ENCODE measurements around the gene TGFBR3.

TGFBR3 gene

DNA sequence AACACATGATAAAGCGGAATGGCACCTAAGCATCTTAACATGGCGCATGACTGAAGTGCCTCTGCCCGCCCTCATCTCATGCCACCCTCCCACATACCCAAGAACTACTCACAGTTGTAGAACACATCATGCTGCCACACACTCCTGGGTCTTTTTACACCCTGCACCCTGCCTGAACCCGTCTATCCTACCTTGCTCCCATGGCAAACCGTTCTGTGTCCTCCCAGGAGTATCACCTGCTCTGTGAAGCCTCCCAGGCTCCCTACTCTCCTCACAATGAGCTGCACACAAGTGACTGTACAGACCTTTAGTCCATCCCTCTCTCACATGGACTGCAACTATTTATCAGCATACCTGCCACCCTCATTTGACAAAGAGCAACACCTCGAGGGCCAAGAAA, 144.0 kb downstream of the TGFBR3 start:
- Histone ChIP-seq H3K27me3 (ENCODE audit: insufficient read depth, low read length) (no peaks in the 10 kb centered on the region), H3K79me1 (ENCODE audit: low read length) (peaks cover 2% of the 10 kb centered on the region), H2BK120ac (ENCODE audit: insufficient read depth, low read length, poor library complexity) (no peak overlapping the region), H4K91ac (ENCODE audit: low read depth, low read length) (no peak overlapping the region), H3K4ac (ENCODE audit: low read depth, low read length) (no peak overlapping the region), H3K14ac (ENCODE audit: low read length) (no peak overlapping the region), H3K9ac (ENCODE audit: low read length) (no peak overlapping the region), H3K79me2 (ENCODE audit: control insufficient read depth, insufficient read depth, low read length, poor library complexity) (no peaks in the 10 kb centered on the region), H3K4me1 (ENCODE audit: control insufficient read depth in 1 of 2, insufficient read depth in 2 of 2, low read length in 2 of 2) (peaks cover 6 to 8% of the 10 kb centered on the region in 2 experiments), H3K18ac (ENCODE audit: low read length) (no peak overlapping the region), H3K4me2 (ENCODE audit: low read length) (no peak overlapping the region), H3K23ac (ENCODE audit: low read length) (no peak overlapping the region), H2AK5ac (ENCODE audit: low read length) (no peak overlapping the region), H3K4me3 (ENCODE audit: low read depth, low read length) (no peak overlapping the region), H4K8ac (ENCODE audit: low read depth, low read length) (no peak overlapping the region), H2AFZ (ENCODE audit: insufficient read depth, low read length, poor library complexity) (no peak overlapping the region), H2BK5ac (ENCODE audit: low read depth, low read length, poor library complexity) (no peak overlapping the region), H3K27ac (ENCODE audit: low read depth, low read length) (no peak overlapping the region), H3K9me3 (ENCODE audit: insufficient read depth, low read depth, low read length) (no peaks in the 10 kb centered on the region), H3K36me3 (ENCODE audit: control insufficient read depth in 1 of 2, insufficient read depth in 2 of 2, low read length in 2 of 2) (no peaks in the 10 kb centered on the region), H2BK12ac (ENCODE audit: low read length) (no peak overlapping the region), H4K12ac (ENCODE audit: low read depth, low read length) (no peak overlapping the region)
- WGBS (ENCODE audit: extremely low coverage, insufficient coverage, insufficient read length), result no CpG with 5 or more reads among the region's 6 CpGs
- DNase-seq, result no peak

GRCh38 chr1:91741301-91741700, 144.7 kb downstream of the TGFBR3 start:
- H2AK5ac ChIP-seq (ENCODE audit: low read length), result no peak overlapping the region
- no peak overlapping the region for H2AFZ ChIP-seq (ENCODE audit: insufficient read depth, low read length, poor library complexity)
- H3K79me1 ChIP-seq (ENCODE audit: low read length), result peaks cover 2% of the 10 kb centered on the region

GRCh38 chr1:91737650-91738049, 148.3 kb downstream of the TGFBR3 start:
- no peak for DNase-seq
- Histone ChIP-seq H2BK12ac (ENCODE audit: low read length) (no peak overlapping the region), H3K4me3 (ENCODE audit: low read depth, low read length) (no peak overlapping the region), H4K12ac (ENCODE audit: low read depth, low read length) (no peak overlapping the region), H3K4me2 (ENCODE audit: low read length) (no peak overlapping the region), H4K91ac (ENCODE audit: low read depth, low read length) (no peak overlapping the region), H3K23ac (ENCODE audit: low read length) (no peak overlapping the region), H4K8ac (ENCODE audit: low read depth, low read length) (no peak overlapping the region), H3K36me3 (ENCODE audit: control insufficient read depth in 1 of 2, insufficient read depth in 2 of 2, low read length in 2 of 2) (no peaks in the 10 kb centered on the region), H3K14ac (ENCODE audit: low read length) (no peak overlapping the region), H3K4me1 (ENCODE audit: control insufficient read depth in 1 of 2, insufficient read depth in 2 of 2, low read length in 2 of 2) (peaks cover 6 to 12% of the 10 kb centered on the region in 2 experiments), H2BK5ac (ENCODE audit: low read depth, low read length, poor library complexity) (no peak overlapping the region), H3K9ac (ENCODE audit: low read length) (no peak overlapping the region), H3K79me1 (ENCODE audit: low read length) (peaks cover 2% of the 10 kb centered on the region), H3K9me3 (ENCODE audit: insufficient read depth, low read depth, low read length) (no peaks in the 10 kb centered on the region), H2BK120ac (ENCODE audit: insufficient read depth, low read length, poor library complexity) (no peak overlapping the region), H2AFZ (ENCODE audit: insufficient read depth, low read length, poor library complexity) (no peak overlapping the region), H3K18ac (ENCODE audit: low read length) (no peak overlapping the region), H3K79me2 (ENCODE audit: control insufficient read depth, insufficient read depth, low read length, poor library complexity) (no peaks in the 10 kb centered on the region), H3K27me3 (ENCODE audit: insufficient read depth, low read length) (no peaks in the 10 kb centered on the region), H3K4ac (ENCODE audit: low read depth, low read length) (no peak overlapping the region), H3K27ac (ENCODE audit: low read depth, low read length) (peak overlapping the region; percentile 37), H2AK5ac (ENCODE audit: low read length) (no peak overlapping the region)
- WGBS (ENCODE audit: extremely low coverage, insufficient coverage, insufficient read length), result no CpG with 5 or more reads among the region's 4 CpGs

More at GRCh38 chr1:91741301-91741700, 144.7 kb downstream of the TGFBR3 start:
- H3K14ac ChIP-seq (ENCODE audit: low read length), result no peak overlapping the region
- H3K36me3 ChIP-seq (ENCODE audit: control insufficient read depth in 1 of 2, insufficient read depth in 2 of 2, low read length in 2 of 2), result no peaks in the 10 kb centered on the region
- H4K8ac ChIP-seq (ENCODE audit: low read depth, low read length), result no peak overlapping the region
- WGBS (ENCODE audit: extremely low coverage, insufficient coverage, insufficient read length), result no CpG with 5 or more reads among the region's 5 CpGs
- H3K4ac ChIP-seq (ENCODE audit: low read depth, low read length), result no peak overlapping the region
- no peak overlapping the region for H4K12ac ChIP-seq (ENCODE audit: low read depth, low read length)
- H3K27me3 ChIP-seq (ENCODE audit: insufficient read depth, low read length), result no peaks in the 10 kb centered on the region
- no peaks in the 10 kb centered on the region for H3K79me2 ChIP-seq (ENCODE audit: control insufficient read depth, insufficient read depth, low read length, poor library complexity)
- DNase-seq, result no peak
- H3K27ac ChIP-seq (ENCODE audit: low read depth, low read length), result no peak overlapping the region
- no peaks in the 10 kb centered on the region for H3K9me3 ChIP-seq (ENCODE audit: insufficient read depth, low read depth, low read length)
- no peak overlapping the region for H3K4me3 ChIP-seq (ENCODE audit: low read depth, low read length)
- H4K91ac ChIP-seq (ENCODE audit: low read depth, low read length), result no peak overlapping the region
- no peak overlapping the region for H2BK120ac ChIP-seq (ENCODE audit: insufficient read depth, low read length, poor library complexity)
- H3K4me2 ChIP-seq (ENCODE audit: low read length), result no peak overlapping the region
- no peak overlapping the region for H3K23ac ChIP-seq (ENCODE audit: low read length)
- H3K9ac ChIP-seq (ENCODE audit: low read length), result no peak overlapping the region
- H3K4me1 ChIP-seq (ENCODE audit: control insufficient read depth in 1 of 2, insufficient read depth in 2 of 2, low read length in 2 of 2), result peaks cover 6 to 11% of the 10 kb centered on the region in 2 experiments
- H3K18ac ChIP-seq (ENCODE audit: low read length), result no peak overlapping the region
- no peak overlapping the region for H2BK5ac ChIP-seq (ENCODE audit: low read depth, low read length, poor library complexity)
- no peak overlapping the region for H2BK12ac ChIP-seq (ENCODE audit: low read length)

GRCh38 chr1:91736715-91737615, 149.0 kb downstream of the TGFBR3 start:
- Histone ChIP-seq H3K9ac (ENCODE audit: low read length) (no peak overlapping the region), H3K79me2 (ENCODE audit: control insufficient read depth, insufficient read depth, low read length, poor library complexity) (no peaks in the 10 kb centered on the region), H3K36me3 (ENCODE audit: control insufficient read depth in 1 of 2, insufficient read depth in 2 of 2, low read length in 2 of 2) (no peaks in the 10 kb centered on the region), H3K18ac (ENCODE audit: low read length) (no peak overlapping the region), H3K79me1 (ENCODE audit: low read length) (peaks cover 2% of the 10 kb centered on the region), H2BK120ac (ENCODE audit: insufficient read depth, low read length, poor library complexity) (peak overlapping the region; percentile 43), H2AK5ac (ENCODE audit: low read length) (no peak overlapping the region), H3K27ac (ENCODE audit: low read depth, low read length) (peak overlapping the region; percentile 37), H3K27me3 (ENCODE audit: insufficient read depth, low read length) (no peaks in the 10 kb centered on the region), H3K9me3 (ENCODE audit: insufficient read depth, low read depth, low read length) (no peaks in the 10 kb centered on the region), H3K4ac (ENCODE audit: low read depth, low read length) (no peak overlapping the region), H3K4me2 (ENCODE audit: low read length) (peak overlapping the region; percentile 43), H3K4me1 (ENCODE audit: control insufficient read depth in 1 of 2, insufficient read depth in 2 of 2, low read length in 2 of 2) (peaks cover 10 to 17% of the 10 kb centered on the region in 2 experiments), H2AFZ (ENCODE audit: insufficient read depth, low read length, poor library complexity) (no peak overlapping the region), H3K14ac (ENCODE audit: low read length) (no peak overlapping the region), H3K4me3 (ENCODE audit: low read depth, low read length) (no peak overlapping the region), H2BK5ac (ENCODE audit: low read depth, low read length, poor library complexity) (peak overlapping the region; percentile 9), H2BK12ac (ENCODE audit: low read length) (no peak overlapping the region), H4K12ac (ENCODE audit: low read depth, low read length) (peak overlapping the region; percentile 45), H3K23ac (ENCODE audit: low read length) (no peak overlapping the region), H4K91ac (ENCODE audit: low read depth, low read length) (no peak overlapping the region), H4K8ac (ENCODE audit: low read depth, low read length) (no peak overlapping the region)
- peak; percentile 93 to 97 for DNase-seq
- no CpG with 5 or more reads among the region's 13 CpGs for WGBS (ENCODE audit: extremely low coverage, insufficient coverage, insufficient read length)

All from trophoblast cell (in vitro differentiated cells and primary cell).